Measurements from ENCODE around the gene NLGN1.

The NLGN1 gene

GRCh38 chr3:173932624-173933023, 535.1 kb downstream of the NLGN1 start:
- no peak for TF ChIP-seq CTCF (IDR thresholded peaks at IDR 0.05; ENCODE audit: extremely low read depth, insufficient read depth, missing control alignments)
- in situ Hi-C loops (cut with MboI; ENCODE audit: low pct_unique_long_range_greater_than_20kb, low sequenced_read_pairs, unreplicated experiment), result no loop called here
- DNase-seq (ENCODE audit: low spot score), result no peak

GRCh38 chr3:173933113-173933512, 535.6 kb downstream of the NLGN1 start:
- TF ChIP-seq CTCF (IDR thresholded peaks at IDR 0.05; ENCODE audit: extremely low read depth, insufficient read depth, missing control alignments), result no peak
- in situ Hi-C loops (cut with MboI; ENCODE audit: low pct_unique_long_range_greater_than_20kb, low sequenced_read_pairs, unreplicated experiment), result no loop called here
- DNase-seq (ENCODE audit: low spot score), result no peak

- TF ChIP-seq CTCF (IDR thresholded peaks at IDR 0.05; ENCODE audit: extremely low read depth, insufficient read depth, missing control alignments), result no peak
- no peak for DNase-seq (ENCODE audit: low spot score)
- in situ Hi-C loops (cut with MboI; ENCODE audit: low pct_unique_long_range_greater_than_20kb, low sequenced_read_pairs, unreplicated experiment), result no loop called here
Observed at GRCh38 chr3:173936316-173936715, 538.8 kb downstream of the NLGN1 start.

GRCh38 chr3:173938159-173938558, 540.6 kb downstream of the NLGN1 start:
- TF ChIP-seq CTCF (IDR thresholded peaks at IDR 0.05; ENCODE audit: extremely low read depth, insufficient read depth, missing control alignments), result no peak
- in situ Hi-C loops (cut with MboI; ENCODE audit: low pct_unique_long_range_greater_than_20kb, low sequenced_read_pairs, unreplicated experiment), result no loop called here
- DNase-seq (ENCODE audit: low spot score), result no peak

GRCh38 chr3:173938616-173939015, 541.1 kb downstream of the NLGN1 start:
- no peak for TF ChIP-seq CTCF (IDR thresholded peaks at IDR 0.05; ENCODE audit: extremely low read depth, insufficient read depth, missing control alignments)
- no peak for DNase-seq (ENCODE audit: low spot score)
- in situ Hi-C loops (cut with MboI; ENCODE audit: low pct_unique_long_range_greater_than_20kb, low sequenced_read_pairs, unreplicated experiment), result no loop called here

GRCh38 chr3:173939331-173939730, 541.8 kb downstream of the NLGN1 start:
- in situ Hi-C loops (cut with MboI; ENCODE audit: low pct_unique_long_range_greater_than_20kb, low sequenced_read_pairs, unreplicated experiment), result no loop called here
- DNase-seq (ENCODE audit: low spot score), result no peak

More at GRCh38 chr3:173939331-173939730, 541.8 kb downstream of the NLGN1 start:
- no peak for TF ChIP-seq CTCF (IDR thresholded peaks at IDR 0.05; ENCODE audit: extremely low read depth, insufficient read depth, missing control alignments)
